GM19023 (cell line): ENCODE measurements around the gene NR2C2.

Experiments
- ATAC-seq: cut with Tn5 transposase; IDR thresholded peaks from one replicate; pipeline ENCODE4 v1.9.1; 2021; ENCODE audit warnings: mild to moderate bottlenecking, moderate library complexity; ENCODE audit not compliant: unreplicated experiment

The NR2C2 gene

GRCh38 chr3:15097891-15098290, 150.5 kb downstream of the NR2C2 start:
- no peak for ATAC-seq
